ENCODE results near the gene TYMP. TPM values are rescaled to one million over a fixed set of nuclear protein-coding genes. Genes with fewer than 3 reads are reported as not detected.

TYMP gene
- total and polyA plus RNA-seq, 2 donors (not counting 1 experiment from before 2014, with no cell fraction given), result 3.7 to 40.1 TPM

- no peak for TF ChIP-seq CTCF (conservative IDR thresholded peaks at IDR 0.05 in 1 of 2, IDR thresholded peaks at IDR 0.05 in 1 of 2; ENCODE audit: low read depth in 1 of 2, low read length in 2 of 2)
- TF ChIP-seq EZH2 (IDR thresholded peaks at IDR 0.05; ENCODE audit: low read length, missing control alignments), result no peak
- H2AFZ ChIP-seq (ENCODE audit: low read length), result no peak overlapping the region
- H3K27me3 ChIP-seq (ENCODE audit: control insufficient read depth, insufficient read depth, low read length), result no peaks in the 10 kb centered on the region
- H3K4me1 ChIP-seq (ENCODE audit: control insufficient read depth, extremely low read depth, insufficient read depth, low read length), result peaks cover 2% of the 10 kb centered on the region
- no peak for DNase-seq (ENCODE audit: low read depth in 2 of 2)
- no peak overlapping the region for H3K4me2 ChIP-seq (ENCODE audit: extremely low read depth, insufficient read depth, low read length)
- no peaks in the 10 kb centered on the region for H3K9me3 ChIP-seq (ENCODE audit: control insufficient read depth, insufficient read depth, low read depth, low read length)
- peaks cover 23% of the 10 kb centered on the region for H3K36me3 ChIP-seq (ENCODE audit: control insufficient read depth, insufficient read depth, low read length)
- no peaks in the 10 kb centered on the region for H4K20me1 ChIP-seq (ENCODE audit: control insufficient read depth, extremely low read depth, insufficient read depth, low read length)
- H3K9ac ChIP-seq (ENCODE audit: insufficient read depth, low read length), result no peak overlapping the region
- H3K27ac ChIP-seq (ENCODE audit: insufficient read depth, low read length), result no peak overlapping the region
- H3K79me2 ChIP-seq (ENCODE audit: control insufficient read depth, insufficient read depth, low read length), result peaks cover 27% of the 10 kb centered on the region
- no peak overlapping the region for H3K4me3 ChIP-seq (replicated peaks in 1 of 4; ENCODE audit: control extremely low read depth in 1 of 4, insufficient read depth in 1 of 4, low read depth in 3 of 4, low read length in 4 of 4)
Measured at GRCh38 chr22:50519151-50519550, 10.7 kb downstream of the TYMP start.

GRCh38 chr22:50518606-50519005 is 11.2 kb downstream of the TYMP start:
- Histone ChIP-seq H3K9me3 (ENCODE audit: control insufficient read depth, insufficient read depth, low read depth, low read length) (no peaks in the 10 kb centered on the region), H3K4me3 (replicated peaks in 1 of 4; ENCODE audit: control extremely low read depth in 1 of 4, insufficient read depth in 1 of 4, low read depth in 3 of 4, low read length in 4 of 4) (no peak overlapping the region), H3K36me3 (ENCODE audit: control insufficient read depth, insufficient read depth, low read length) (peaks cover 18% of the 10 kb centered on the region), H3K79me2 (ENCODE audit: control insufficient read depth, insufficient read depth, low read length) (peaks cover 22% of the 10 kb centered on the region), H3K27ac (ENCODE audit: insufficient read depth, low read length) (no peak overlapping the region), H3K27me3 (ENCODE audit: control insufficient read depth, insufficient read depth, low read length) (no peaks in the 10 kb centered on the region), H3K4me1 (ENCODE audit: control insufficient read depth, extremely low read depth, insufficient read depth, low read length) (no peaks in the 10 kb centered on the region), H3K4me2 (ENCODE audit: extremely low read depth, insufficient read depth, low read length) (no peak overlapping the region), H3K9ac (ENCODE audit: insufficient read depth, low read length) (no peak overlapping the region), H2AFZ (ENCODE audit: low read length) (no peak overlapping the region), H4K20me1 (ENCODE audit: control insufficient read depth, extremely low read depth, insufficient read depth, low read length) (no peaks in the 10 kb centered on the region)
- no peak for DNase-seq (ENCODE audit: low read depth in 2 of 2)
- TF ChIP-seq CTCF (conservative IDR thresholded peaks at IDR 0.05 in 1 of 2, IDR thresholded peaks at IDR 0.05 in 1 of 2; ENCODE audit: low read depth in 1 of 2, low read length in 2 of 2), result no peak
- TF ChIP-seq EZH2 (IDR thresholded peaks at IDR 0.05; ENCODE audit: low read length, missing control alignments), result no peak

- Histone ChIP-seq H3K36me3 (ENCODE audit: control insufficient read depth, insufficient read depth, low read length) (peaks cover 14% of the 10 kb centered on the region), H4K20me1 (ENCODE audit: control insufficient read depth, extremely low read depth, insufficient read depth, low read length) (no peaks in the 10 kb centered on the region), H3K9me3 (ENCODE audit: control insufficient read depth, insufficient read depth, low read depth, low read length) (no peaks in the 10 kb centered on the region), H3K4me2 (ENCODE audit: extremely low read depth, insufficient read depth, low read length) (no peak overlapping the region), H2AFZ (ENCODE audit: low read length) (no peak overlapping the region), H3K27ac (ENCODE audit: insufficient read depth, low read length) (no peak overlapping the region), H3K4me1 (ENCODE audit: control insufficient read depth, extremely low read depth, insufficient read depth, low read length) (no peaks in the 10 kb centered on the region), H3K79me2 (ENCODE audit: control insufficient read depth, insufficient read depth, low read length) (peaks cover 23% of the 10 kb centered on the region), H3K27me3 (ENCODE audit: control insufficient read depth, insufficient read depth, low read length) (no peaks in the 10 kb centered on the region), H3K9ac (ENCODE audit: insufficient read depth, low read length) (no peak overlapping the region), H3K4me3 (replicated peaks in 1 of 4; ENCODE audit: control extremely low read depth in 1 of 4, insufficient read depth in 1 of 4, low read depth in 3 of 4, low read length in 4 of 4) (no peak overlapping the region)
- no peak for DNase-seq (ENCODE audit: low read depth in 2 of 2)
- TF ChIP-seq EZH2 (IDR thresholded peaks at IDR 0.05; ENCODE audit: low read length, missing control alignments) (no peak), CTCF (conservative IDR thresholded peaks at IDR 0.05 in 1 of 2, IDR thresholded peaks at IDR 0.05 in 1 of 2; ENCODE audit: low read depth in 1 of 2, low read length in 2 of 2) (no peak)
Measured at GRCh38 chr22:50517495-50518260, 12.1 kb downstream of the TYMP start.

All from fibroblast of lung (primary cell).